Measurements from ENCODE around the gene GAB2. TPM values are rescaled to one million over a fixed set of nuclear protein-coding genes. Genes with fewer than 3 reads are reported as not detected.
A peak's percentile ranks its signal among the peaks of the same experiment; 100 is the strongest.

Gene GAB2
- total and polyA plus RNA-seq, 2 of the 13 experiments (the other 11 are each of a cell fraction or from before 2014, with no cell fraction given), result 4.1 to 8.6 TPM

GRCh38 chr11:78202733-78203167 lies 214.9 kb downstream of the GAB2 start (continued):
- TF ChIP-seq GATAD1 (CRISPR knock-in tag; IDR thresholded peaks at IDR 0.05) (0 out of 2 replicates have a peak, but pooled peaks have one; percentile 32), ZBTB43 (CRISPR knock-in tag; conservative IDR thresholded peaks at IDR 0.05) (peak; percentile 78; the same call in 1 of the 2 replicates), BCL6 (CRISPR knock-in tag; IDR thresholded peaks at IDR 0.05) (peak; percentile 84), FOXJ3 (CRISPR knock-in tag; IDR thresholded peaks at IDR 0.05; ENCODE audit: borderline replicate concordance) (peak; percentile 56; the same call in 1 of the 2 replicates), ZFP91 (CRISPR knock-in tag; IDR thresholded peaks at IDR 0.05; ENCODE audit: borderline replicate concordance) (peak; percentile 30; the same call in 1 of the 2 replicates), ZNF317 (CRISPR knock-in tag; IDR thresholded peaks at IDR 0.05) (0 out of 2 replicates have a peak, but pooled peaks have one; percentile 47), ATF6 (CRISPR knock-in tag; conservative IDR thresholded peaks at IDR 0.05) (no peak), KDM2A (CRISPR knock-in tag; IDR thresholded peaks at IDR 0.05; ENCODE audit: borderline replicate concordance, low read depth) (0 out of 2 replicates have a peak, but pooled peaks have one; percentile 29), ZKSCAN8 (CRISPR knock-in tag; IDR thresholded peaks at IDR 0.05; ENCODE audit: borderline replicate concordance) (peak; percentile 71; the same call in 1 of the 2 replicates), ZNF124 (CRISPR knock-in tag; IDR thresholded peaks at IDR 0.05) (no peak; the same call in 1 of the 2 replicates), ZGPAT (CRISPR knock-in tag; IDR thresholded peaks at IDR 0.05) (peak; percentile 47), XRCC5 (optimal IDR thresholded peaks at IDR 0.05; ENCODE audit: low read length) (peak; percentile 60), HNF4G (IDR thresholded peaks at IDR 0.05; ENCODE audit: borderline replicate concordance, low read depth, low read length) (peak; percentile 59), HNF4G (CRISPR knock-in tag; IDR thresholded peaks at IDR 0.05; ENCODE audit: borderline replicate concordance, low read depth) (peak; percentile 51; the same call in 1 of the 2 replicates), GABPA (IDR thresholded peaks at IDR 0.05; ENCODE audit: low read depth, low read length) (peak; percentile 25; the same call in 1 of the 2 replicates), GABPA (CRISPR knock-in tag; IDR thresholded peaks at IDR 0.05; ENCODE audit: low read depth) (peak; percentile 74), CTCF (CRISPR knock-in tag; IDR thresholded peaks at IDR 0.05) (no peak), MXD3 (CRISPR knock-in tag; IDR thresholded peaks at IDR 0.05) (no peak), TAF1 (CRISPR knock-in tag; IDR thresholded peaks at IDR 0.05) (peak; percentile 38; the same call in 1 of the 2 replicates), RARA (CRISPR knock-in tag; IDR thresholded peaks at IDR 0.05) (peak; percentile 84), IRF1 (CRISPR knock-in tag; IDR thresholded peaks at IDR 0.05; ENCODE audit: low read depth) (no peak)
